MM.1S (cell line): ENCODE data around the gene UBE2Q1.

ENCODE experiments used
- CTCF ChIP-seq: fragments of 300-600 bp; sonication (generic); IDR thresholded peaks from 2 replicates; pipeline ENCODE4 v1.5.1; 2016; ENCODE audit warnings: antibody characterized with exemption, low read length, mixed read lengths
- EZH2 ChIP-seq: fragments of 300-600 bp; sonication (generic); optimal IDR thresholded peaks from 2 replicates; pipeline ENCODE3; 2017; ENCODE audit warnings: low read depth, mild to moderate bottlenecking, antibody characterized with exemption, low read length, mixed read lengths

DNA sequence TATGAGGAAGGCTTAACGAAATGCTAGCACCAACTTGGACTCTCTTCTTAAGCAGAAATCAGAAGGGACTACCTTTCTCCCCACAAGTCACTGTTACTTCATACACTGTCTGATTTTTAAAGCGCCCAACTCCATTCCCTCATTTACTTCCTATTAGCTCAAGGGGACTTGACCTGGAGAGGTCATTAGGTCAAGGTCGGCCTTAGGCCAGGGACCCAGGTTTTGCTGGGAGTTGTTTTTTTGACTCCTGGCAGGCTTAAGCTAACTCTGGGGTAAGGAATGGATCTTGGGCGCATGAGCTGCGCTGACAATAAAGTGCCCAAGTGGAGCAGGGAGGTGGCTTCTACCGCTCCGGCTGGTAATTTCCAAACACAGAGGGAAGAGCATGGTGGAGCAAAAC is 32.7 kb upstream of the UBE2Q1 start:
- TF ChIP-seq CTCF (no peak), EZH2 (no peak)
